Activated CD4-positive, alpha-beta T cell treated with anti-CD3 and anti-CD28 coated beads, Interleukin-2, Interleukin-4, amounts not matched to agents 100 ng/mL and 50 ng/mL, durations not matched to agents 16 hours and 8 hours (primary cell): ENCODE measurements around the gene NDUFS4.
"Not testable (repeated sequence)": the region's sequence is repeated elsewhere in the genome, so short reads cannot be mapped to it uniquely, and the experiment has no call there.

Experiments
- DNase-seq: peaks from one replicate; pipeline ENCODE4 v3.0.0-alpha.2; 2020; ENCODE audit warnings: low spot score

Gene NDUFS4

GRCh38 chr5:53575831-53576230 lies 15.4 kb downstream of the NDUFS4 start:
- no peak for DNase-seq

GRCh38 chr5:53576674-53577073 lies 16.2 kb downstream of the NDUFS4 start:
- no peak for DNase-seq

GRCh38 chr5:53578854-53579253 lies 18.4 kb downstream of the NDUFS4 start:
- no peak for DNase-seq

GRCh38 chr5:53580547-53580946 lies 20.1 kb downstream of the NDUFS4 start:
- DNase-seq = no peak

GRCh38 chr5:53582225-53582624 lies 21.8 kb downstream of the NDUFS4 start:
- no peak for DNase-seq

GRCh38 chr5:53590759-53591158 lies 30.3 kb downstream of the NDUFS4 start:
- no peak for DNase-seq

GRCh38 chr5:53594419-53594818 lies 34.0 kb downstream of the NDUFS4 start:
- no peak for DNase-seq

GRCh38 chr5:53597894-53598293 lies 37.5 kb downstream of the NDUFS4 start:
- no peak for DNase-seq

- DNase-seq = no peak
Observed at GRCh38 chr5:53601570-53601969, 41.1 kb downstream of the NDUFS4 start.

GRCh38 chr5:53603009-53603687 lies 42.7 kb downstream of the NDUFS4 start:
- no peak for DNase-seq

- DNase-seq = no peak
Observed at GRCh38 chr5:53604309-53604708, 43.9 kb downstream of the NDUFS4 start.

- DNase-seq = no peak
Observed at GRCh38 chr5:53607886-53608285, 47.4 kb downstream of the NDUFS4 start.

- not testable (repeated sequence) for DNase-seq
Observed at GRCh38 chr5:53608897-53609296, 48.5 kb downstream of the NDUFS4 start.

GRCh38 chr5:53613061-53613460 lies 52.6 kb downstream of the NDUFS4 start:
- DNase-seq = no peak

- no peak for DNase-seq
Observed at GRCh38 chr5:53613536-53613935, 53.1 kb downstream of the NDUFS4 start.

GRCh38 chr5:53614376-53614885 lies 54.0 kb downstream of the NDUFS4 start:
- no peak for DNase-seq

GRCh38 chr5:53616939-53617549 lies 56.6 kb downstream of the NDUFS4 start:
- no peak for DNase-seq

GRCh38 chr5:53631251-53631650 lies 70.8 kb downstream of the NDUFS4 start:
- DNase-seq = no peak

GRCh38 chr5:53642061-53642460 lies 81.6 kb downstream of the NDUFS4 start:
- no peak for DNase-seq

- no peak for DNase-seq
Observed at GRCh38 chr5:53643445-53643844, 83.0 kb downstream of the NDUFS4 start.

- no peak for DNase-seq
Observed at GRCh38 chr5:53645078-53645477, 84.6 kb downstream of the NDUFS4 start.

GRCh38 chr5:53649352-53649751 lies 88.9 kb downstream of the NDUFS4 start:
- no peak for DNase-seq

GRCh38 chr5:53660573-53660972 lies 100.1 kb downstream of the NDUFS4 start:
- not testable (repeated sequence) for DNase-seq

GRCh38 chr5:53665313-53665712 lies 104.9 kb downstream of the NDUFS4 start:
- not testable (repeated sequence) for DNase-seq
